ENCODE measurements around the gene DAAM1.

Gene DAAM1

GRCh38 chr14:59344691-59345455, 156.4 kb downstream of the DAAM1 start:
- intact Hi-C loops (cut with DNase I): no loop called here
- DNase-seq: no peak

DNA sequence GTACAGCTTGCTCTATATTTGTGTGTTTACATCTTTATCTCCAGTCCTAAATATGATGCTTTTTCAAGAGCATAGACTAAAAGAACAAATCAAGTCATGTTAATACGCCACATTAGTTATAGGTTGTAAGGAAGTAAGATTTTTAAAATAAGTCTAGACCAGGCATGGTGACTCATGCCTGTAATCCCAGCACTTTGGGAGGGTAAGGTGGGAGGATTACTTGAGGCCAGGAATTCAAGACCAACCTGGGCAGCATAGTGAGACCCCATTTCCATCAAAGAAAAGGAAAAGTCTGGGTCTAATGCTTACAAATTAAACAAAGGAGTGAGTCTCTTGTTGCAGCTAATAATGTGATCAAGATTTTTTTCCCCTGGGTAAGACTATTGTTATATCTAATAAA, 157.9 kb downstream of the DAAM1 start:
- DNase-seq: no peak
- intact Hi-C loops (cut with DNase I): no loop called here

DNA sequence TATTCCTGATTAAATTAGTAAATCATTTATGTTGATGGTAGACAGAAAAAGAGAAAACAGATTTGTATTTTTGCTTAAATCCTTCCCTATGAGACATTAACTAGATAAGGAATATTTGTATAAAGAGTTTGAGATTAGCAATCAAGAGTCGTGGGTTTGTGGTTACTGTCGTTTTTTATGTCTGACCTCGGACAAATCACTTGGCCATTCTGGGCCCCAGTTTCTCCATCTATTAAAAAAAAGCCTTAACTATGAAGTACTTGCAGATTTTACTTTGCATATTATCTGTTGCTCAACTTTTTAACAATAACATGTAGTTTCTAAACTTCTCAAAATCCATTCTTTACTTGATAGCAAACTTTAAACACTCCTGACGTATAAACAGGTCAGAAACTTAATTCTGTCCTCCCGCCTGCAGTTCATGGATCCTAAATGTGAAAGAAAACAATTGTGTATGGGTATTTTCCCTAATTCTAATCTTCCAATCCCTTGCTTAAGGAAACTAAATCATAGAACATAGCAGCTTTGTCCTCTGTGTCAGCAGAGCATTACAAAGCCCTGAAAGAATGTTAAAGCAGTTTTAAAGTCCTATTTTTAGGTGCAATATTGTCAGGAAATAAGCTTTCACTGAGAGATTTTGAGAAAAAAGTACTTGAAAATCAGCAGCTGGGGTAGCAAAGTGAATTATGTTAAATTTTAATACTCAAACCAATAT, 158.5 kb downstream of the DAAM1 start:
- DNase-seq: no peak
- intact Hi-C loops (cut with DNase I): no loop called here

GRCh38 chr14:59347511-59347900, 159.0 kb downstream of the DAAM1 start:
- intact Hi-C loops (cut with DNase I): no loop called here
- DNase-seq: no peak

- intact Hi-C loops (cut with DNase I): no loop called here
- DNase-seq: no peak
These were observed 159.4 kb downstream of the DAAM1 start for GRCh38 chr14:59347915-59348314.

DNA sequence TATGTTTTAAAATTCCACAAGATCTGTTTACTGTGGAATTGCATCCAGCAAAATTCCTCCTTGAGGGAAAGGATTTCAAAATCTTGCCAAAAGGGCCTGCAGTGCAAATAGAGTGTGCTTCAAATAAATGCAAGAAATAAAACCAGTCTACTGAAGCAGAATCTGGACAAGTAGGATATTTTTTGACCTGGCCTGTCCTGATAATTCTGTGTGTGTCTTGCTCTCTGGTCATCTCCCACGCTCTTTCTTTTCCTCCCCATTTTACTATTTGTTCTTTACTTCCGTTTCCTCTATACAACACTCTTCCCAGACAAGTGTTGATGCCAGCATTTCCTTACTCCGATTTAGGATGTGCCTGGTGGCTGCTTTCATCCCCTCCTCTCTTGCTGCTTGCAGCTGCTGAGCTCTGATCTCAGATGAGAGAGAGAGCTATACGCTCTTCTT, 160.8 kb downstream of the DAAM1 start:
- intact Hi-C loops (cut with DNase I): no loop called here
- no peak for DNase-seq

DNA sequence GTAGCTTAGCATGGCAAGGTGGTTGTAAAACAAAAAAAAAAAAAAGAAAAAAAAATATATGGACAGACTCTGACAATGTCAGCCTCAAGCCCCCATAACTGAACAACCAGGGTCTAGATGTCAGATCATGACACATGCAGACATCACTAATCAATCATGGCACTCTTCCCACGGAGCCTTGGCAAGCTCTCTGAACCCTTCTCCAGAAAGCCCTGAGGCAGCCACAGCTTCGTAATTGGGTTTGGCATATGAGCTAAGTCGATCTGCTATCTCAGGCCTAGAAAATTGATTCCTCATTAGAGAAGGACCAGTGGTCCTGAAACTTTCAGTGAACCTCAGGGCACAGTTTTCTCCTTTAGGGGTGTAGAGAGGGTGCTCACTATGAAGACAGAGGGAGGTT, 164.5 kb downstream of the DAAM1 start:
- intact Hi-C loops (cut with DNase I): no loop called here
- DNase-seq: no peak

DNA sequence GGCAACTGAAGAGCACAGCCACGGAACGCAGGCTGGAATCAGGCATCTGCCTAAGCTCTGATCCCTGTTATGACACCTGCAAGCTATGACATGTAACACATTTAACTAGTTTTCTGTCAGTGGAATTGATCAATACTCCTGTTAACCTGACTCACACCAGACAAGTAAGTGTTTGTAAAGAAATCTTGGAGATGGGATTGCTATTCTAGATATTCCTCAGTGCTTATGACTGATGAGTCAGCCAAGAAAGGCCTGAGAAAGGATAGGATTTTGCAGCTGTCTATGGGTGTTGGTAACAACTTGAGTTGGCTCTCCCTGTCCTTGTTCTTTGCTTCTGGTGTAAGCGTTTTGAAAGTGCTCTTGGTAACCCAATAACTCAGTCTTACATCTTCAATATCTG, 166.2 kb downstream of the DAAM1 start:
- intact Hi-C loops (cut with DNase I): no loop called here
- DNase-seq: no peak

DNA sequence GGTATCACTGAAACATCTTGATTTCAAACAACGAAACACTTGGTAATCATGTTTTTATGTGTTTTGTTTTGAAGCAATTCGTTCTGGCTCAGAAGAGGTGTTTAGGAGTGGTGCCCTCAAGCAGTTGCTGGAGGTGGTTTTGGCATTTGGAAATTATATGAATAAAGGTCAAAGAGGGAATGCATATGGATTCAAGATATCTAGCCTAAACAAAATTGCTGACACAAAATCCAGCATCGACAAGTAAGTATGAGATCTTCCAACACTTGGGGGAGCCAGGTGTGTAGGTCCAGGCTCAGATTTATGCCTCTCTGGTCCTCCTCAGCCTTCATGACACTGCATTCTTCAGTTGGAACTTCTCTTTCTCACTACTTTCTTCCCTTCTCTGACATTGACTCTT, 166.6 kb downstream of the DAAM1 start:
- DNase-seq: no peak

GRCh38 chr14:59356312-59356711, 167.8 kb downstream of the DAAM1 start:
- intact Hi-C loops (cut with DNase I): no loop called here
- DNase-seq: no peak

More for the DNA sequence above, 166.6 kb downstream of the DAAM1 start:
- intact Hi-C loops (cut with DNase I): no loop called here

GRCh38 chr14:59356767-59357166, 168.3 kb downstream of the DAAM1 start:
- DNase-seq: no peak
- intact Hi-C loops (cut with DNase I): no loop called here

DNA sequence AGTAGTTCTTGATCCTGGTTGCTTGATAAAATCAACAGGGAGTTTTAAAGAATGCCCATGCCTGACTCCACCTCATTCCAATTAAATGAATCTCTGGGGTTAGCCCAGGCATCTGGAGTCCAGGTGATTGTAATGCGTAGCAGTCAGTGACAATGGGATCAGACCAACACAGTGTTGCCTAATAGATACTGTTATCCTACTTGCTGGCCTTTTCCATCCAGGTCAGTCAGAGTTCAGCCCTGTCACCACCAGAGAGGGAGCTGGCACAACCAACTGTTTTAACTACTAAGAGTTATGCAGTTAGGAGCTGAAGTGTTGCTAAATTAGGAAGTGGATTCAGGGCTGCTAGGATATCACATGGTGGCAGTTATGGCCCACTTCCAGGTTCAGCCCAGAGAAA, 169.6 kb downstream of the DAAM1 start:
- intact Hi-C loops (cut with DNase I): no loop called here
- DNase-seq: peak in 1 of 42 donors; percentile 48

- intact Hi-C loops (cut with DNase I): no loop called here
- DNase-seq: no peak
These were observed 170.3 kb downstream of the DAAM1 start for GRCh38 chr14:59358784-59359183.

- intact Hi-C loops (cut with DNase I): no loop called here
- DNase-seq: no peak
These were observed 171.1 kb downstream of the DAAM1 start for GRCh38 chr14:59359431-59360124.

GRCh38 chr14:59360233-59360632, 171.8 kb downstream of the DAAM1 start:
- no peak for DNase-seq
- intact Hi-C loops (cut with DNase I): no loop called here

- DNase-seq: peak in 36 of 42 donors; percentile 18 to 65 (median 38)
- intact Hi-C loops (cut with DNase I): no loop called here
These were observed 172.7 kb downstream of the DAAM1 start for GRCh38 chr14:59360923-59361794.

- no peak for DNase-seq
- intact Hi-C loops (cut with DNase I): no loop called here
These were observed 174.0 kb downstream of the DAAM1 start for GRCh38 chr14:59362513-59362912.

GRCh38 chr14:59363531-59364226, 175.2 kb downstream of the DAAM1 start:
- DNase-seq: no peak
- intact Hi-C loops (cut with DNase I): no loop called here
